Calu3 (cell line): ENCODE results near the gene CPSF2. TPM values are rescaled to one million over a fixed set of nuclear protein-coding genes. Genes with fewer than 3 reads are reported as not detected.

Source experiments
- BruUV-seq: library from RNA; stranded (reverse); fragments of 400-500 nt; replicated peaks from 2 replicates; lab custom pipeline; 2021; lab: Mats Ljungman, UMichigan
- CTCF ChIA-PET: fragments of 300-600 bp; sonication (Branson Sonifier 250); formaldehyde crosslinking; loops from one replicate; lab custom pipeline; 2022; ENCODE audit warnings: antibody characterized with exemption; lab: Charles Lee
- DNase-seq: peaks from one replicate; pipeline ENCODE4 v3.0.0; 2022
- H3K27ac Mint-ChIP-seq: one replicate; pipeline ENCODE4 v1.8.0; 2022; ENCODE audit warnings: mixed read lengths; ENCODE audit not compliant: unreplicated experiment
- H3K27me3 Mint-ChIP-seq: one replicate; pipeline ENCODE4 v1.8.0; 2022; ENCODE audit warnings: mixed read lengths; ENCODE audit not compliant: unreplicated experiment
- H3K36me3 Mint-ChIP-seq: one replicate; pipeline ENCODE4 v1.8.0; 2022; ENCODE audit warnings: mild to moderate bottlenecking, moderate library complexity, mixed read lengths; ENCODE audit not compliant: insufficient read depth, unreplicated experiment
- H3K4me1 Mint-ChIP-seq: one replicate; pipeline ENCODE4 v1.8.0; 2022; ENCODE audit warnings: mild to moderate bottlenecking, low read depth, mixed read lengths; ENCODE audit not compliant: unreplicated experiment
- H3K4me3 Mint-ChIP-seq: one replicate; pipeline ENCODE4 v1.8.0; 2022; ENCODE audit warnings: mild to moderate bottlenecking, low read depth, moderate library complexity, mixed read lengths; ENCODE audit not compliant: unreplicated experiment
- H3K9me3 Mint-ChIP-seq: one replicate; pipeline ENCODE4 v1.8.0; 2022; ENCODE audit warnings: low read depth, mixed read lengths; ENCODE audit not compliant: unreplicated experiment
- CTCF ChIP-seq: fragments of 200-600 bp; IDR thresholded peaks from one replicate; pipeline ENCODE4 v1.8.0; 2022; ENCODE audit warnings: antibody characterized with exemption; ENCODE audit not compliant: unreplicated experiment
- intact Hi-C: fragments of 100-400 bp; cut with micrococcal nuclease; formaldehyde crosslinking; loops from one replicate; pipeline ENCODE4 v1.10.0; 2022; ENCODE audit not compliant: unreplicated experiment
- total RNA-seq: library from RNA; stranded (reverse); gene quantifications from 2 replicates; pipeline ENCODE4 v1.2.3, GENCODE V29; 2022

Gene CPSF2
- total RNA-seq, 1 experiment from 2014 or later: 76.7 TPM

- Mint-ChIP-seq H3K27ac (no peak overlapping the region), H3K9me3 (no peaks in the 10 kb centered on the region), H3K27me3 (no peaks in the 10 kb centered on the region), H3K4me3 (no peak overlapping the region), H3K36me3 (peaks cover 25% of the 10 kb centered on the region), H3K4me1 (no peaks in the 10 kb centered on the region)
- no peak for DNase-seq
- intact Hi-C loops: no loop called here
- CTCF ChIA-PET: no interaction called here
- BruUV-seq: no TSS peak
- no peak for TF ChIP-seq CTCF
These were observed 21.5 kb downstream of the CPSF2 start for GRCh38 chr14:92143309-92143708.

- Mint-ChIP-seq H3K36me3 (peaks cover 25% of the 10 kb centered on the region), H3K4me3 (no peak overlapping the region), H3K9me3 (no peaks in the 10 kb centered on the region), H3K27me3 (no peaks in the 10 kb centered on the region), H3K4me1 (no peaks in the 10 kb centered on the region), H3K27ac (no peak overlapping the region)
- intact Hi-C loops: no loop called here
- TF ChIP-seq CTCF: no peak
- CTCF ChIA-PET: no interaction called here
- BruUV-seq: no TSS peak
- DNase-seq: no peak
These were observed 22.2 kb downstream of the CPSF2 start for GRCh38 chr14:92143962-92144361.

GRCh38 chr14:92144708-92145107, 22.9 kb downstream of the CPSF2 start:
- intact Hi-C loops: no loop called here
- H3K27me3 Mint-ChIP-seq: no peaks in the 10 kb centered on the region
- H3K36me3 Mint-ChIP-seq: peaks cover 20% of the 10 kb centered on the region
- no peak overlapping the region for H3K4me3 Mint-ChIP-seq
- H3K4me1 Mint-ChIP-seq: no peaks in the 10 kb centered on the region
- CTCF ChIA-PET: no interaction called here
- BruUV-seq: no TSS peak
- no peaks in the 10 kb centered on the region for H3K9me3 Mint-ChIP-seq
- no peak overlapping the region for H3K27ac Mint-ChIP-seq
- no peak for DNase-seq
- no peak for TF ChIP-seq CTCF

GRCh38 chr14:92153581-92153980, 31.8 kb downstream of the CPSF2 start:
- Mint-ChIP-seq H3K27me3 (no peaks in the 10 kb centered on the region), H3K9me3 (no peaks in the 10 kb centered on the region), H3K27ac (no peak overlapping the region), H3K4me1 (no peaks in the 10 kb centered on the region), H3K4me3 (no peak overlapping the region), H3K36me3 (peaks cover 50% of the 10 kb centered on the region)
- CTCF ChIA-PET: no interaction called here
- intact Hi-C loops: no loop called here
- no peak for DNase-seq
- TF ChIP-seq CTCF: no peak
- BruUV-seq: no TSS peak
